Measurements from ENCODE around the gene AMN. TPM values are rescaled to one million over a fixed set of nuclear protein-coding genes. Genes with fewer than 3 reads are reported as not detected.
"Not testable (repeated sequence)": the region's sequence is repeated elsewhere in the genome, so short reads cannot be mapped to it uniquely, and the experiment has no call there.

AMN gene
- total RNA-seq, result 204 TPM

DNA sequence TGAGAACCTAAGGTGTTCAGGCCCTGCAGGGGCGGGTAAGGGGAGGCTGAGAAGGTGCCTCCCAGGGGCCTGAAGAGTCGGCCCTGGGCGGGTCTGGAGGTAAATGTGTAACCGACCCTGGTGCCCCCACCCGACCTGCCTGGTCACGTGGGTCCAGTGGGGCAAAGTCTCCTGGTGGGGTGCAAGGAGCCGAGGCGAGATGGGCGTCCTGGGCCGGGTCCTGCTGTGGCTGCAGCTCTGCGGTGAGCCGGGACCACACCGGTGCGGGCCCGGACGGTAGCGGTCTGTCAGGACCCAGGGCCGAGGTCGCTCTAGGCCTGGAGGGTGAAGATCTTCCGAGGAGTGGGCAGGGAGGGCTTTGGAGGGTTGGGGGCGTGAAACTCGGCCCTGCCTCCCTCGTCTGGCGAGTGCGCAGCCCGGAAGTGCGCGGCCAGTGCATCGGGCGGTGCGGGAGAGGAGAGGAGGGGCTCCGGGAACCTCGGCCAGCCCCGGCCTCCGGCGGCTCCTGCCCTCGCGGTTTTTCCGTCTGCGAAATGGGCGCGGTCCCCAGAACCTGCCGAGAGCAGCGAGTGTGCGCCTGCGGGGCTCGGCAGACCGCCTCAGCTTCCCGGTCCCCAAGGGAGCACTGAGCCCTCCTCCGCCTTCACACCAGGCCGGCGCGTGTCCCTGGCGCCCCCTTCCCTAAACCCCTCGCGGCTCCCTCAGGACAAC lies at the start of gene AMN:
Gene AMN (plus strand): TSS at position 174 of the 711 bp plus-strand sequence. CDS start 26 bp downstream, at position 200.
- peak; percentile 56 for DNase-seq (ENCODE audit: low spot score)

- DNase-seq (ENCODE audit: low spot score), result no peak
Observed at GRCh38 chr14:102873131-102873530, 49.3 kb upstream of the AMN start.

DNA sequence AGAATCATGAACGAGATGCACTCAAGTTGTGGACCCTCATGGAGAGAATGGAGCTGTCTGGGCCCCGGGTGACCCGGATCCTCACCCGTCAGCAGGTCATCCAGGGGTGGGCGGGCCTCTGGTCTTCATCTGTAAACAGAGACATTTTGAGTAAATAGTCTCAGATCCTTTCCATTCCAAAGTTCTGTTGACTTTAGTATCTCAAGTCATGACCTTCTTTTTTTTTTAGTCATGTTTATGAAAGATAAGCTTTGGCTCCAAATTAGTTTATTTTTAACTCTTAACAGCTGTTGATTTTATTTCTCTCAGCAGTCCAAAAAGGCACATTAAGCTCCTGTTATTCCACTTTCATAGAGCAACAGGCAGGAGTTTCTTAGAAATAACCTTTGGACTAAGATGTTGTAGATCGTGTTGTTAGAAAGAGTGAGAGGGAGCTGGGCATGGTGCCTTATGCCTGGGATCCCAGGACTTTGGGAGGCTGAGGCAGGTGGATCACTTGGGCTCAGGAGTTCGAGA lies 48.9 kb upstream of the AMN start:
- DNase-seq (ENCODE audit: low spot score), result no peak

DNA sequence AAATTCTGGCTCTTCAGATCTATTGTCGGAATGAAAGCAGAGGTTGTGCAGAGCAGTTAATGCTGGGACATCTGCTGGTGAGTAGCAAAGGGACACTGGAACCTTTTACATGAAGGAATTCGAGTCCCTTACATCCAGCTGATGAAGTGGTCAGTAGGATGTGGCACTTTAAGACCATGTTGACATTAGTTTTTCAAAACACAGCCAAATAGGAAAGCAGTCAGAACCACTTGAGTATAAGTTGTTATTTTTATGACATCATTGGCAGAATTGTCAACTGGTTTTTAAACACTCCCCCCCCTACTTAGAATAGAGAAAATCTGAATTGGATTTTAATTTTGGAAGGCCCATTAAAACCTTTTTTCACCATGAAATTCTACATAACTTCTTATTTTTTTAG lies 46.8 kb upstream of the AMN start:
- DNase-seq (ENCODE audit: low spot score), result no peak

- DNase-seq (ENCODE audit: low spot score), result not testable (repeated sequence)
Observed at GRCh38 chr14:102877511-102877910, 45.0 kb upstream of the AMN start.

GRCh38 chr14:102878174-102878969 lies 44.1 kb upstream of the AMN start:
- no peak for DNase-seq (ENCODE audit: low spot score)

- no peak for DNase-seq (ENCODE audit: low spot score)
Observed at GRCh38 chr14:102878970-102879460, 43.4 kb upstream of the AMN start.

GRCh38 chr14:102882226-102882906 lies 40.1 kb upstream of the AMN start:
- no peak for DNase-seq (ENCODE audit: low spot score)

DNA sequence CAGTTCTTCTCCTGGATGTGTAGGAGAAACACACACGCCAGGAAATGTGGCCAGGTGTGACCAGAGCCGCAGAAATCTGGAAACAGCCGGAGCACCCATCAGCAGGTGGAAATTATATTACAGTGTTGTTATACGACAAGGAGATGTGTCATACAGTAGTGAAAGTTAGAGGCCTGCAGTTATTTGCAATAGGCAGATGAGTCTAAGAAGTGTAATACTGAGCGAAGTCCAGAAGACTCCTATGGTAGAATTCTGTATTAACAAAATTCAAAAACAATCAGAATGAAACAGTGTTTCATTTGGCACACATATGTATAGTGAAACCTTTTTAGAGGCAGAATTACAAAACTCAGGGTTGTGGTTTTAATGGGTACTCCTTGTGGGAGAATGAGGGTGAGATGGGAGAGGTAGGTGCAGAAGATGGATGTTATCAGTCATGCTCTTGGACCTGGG lies 39.3 kb upstream of the AMN start:
- DNase-seq (ENCODE audit: low spot score), result no peak

DNA sequence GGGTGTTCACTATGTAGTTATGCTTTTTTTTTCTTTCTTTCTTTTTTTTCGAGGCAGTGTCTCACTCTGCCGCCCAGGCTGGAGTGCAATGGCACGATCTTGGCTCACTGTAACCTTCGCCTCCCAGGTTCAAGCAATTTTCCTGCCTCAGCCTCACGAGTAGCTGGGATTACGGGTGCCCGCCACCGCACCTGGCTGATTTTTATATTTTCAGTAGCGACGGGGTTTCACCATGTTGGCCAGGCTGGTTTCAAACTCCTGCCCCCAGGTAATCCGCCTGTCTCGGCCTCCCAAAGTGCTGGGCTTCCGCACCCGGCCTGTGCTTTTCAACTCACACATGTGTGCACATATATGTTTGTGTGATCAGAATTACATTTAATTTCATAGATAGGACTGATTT lies 38.9 kb upstream of the AMN start:
- DNase-seq (ENCODE audit: low spot score), result no peak

DNA sequence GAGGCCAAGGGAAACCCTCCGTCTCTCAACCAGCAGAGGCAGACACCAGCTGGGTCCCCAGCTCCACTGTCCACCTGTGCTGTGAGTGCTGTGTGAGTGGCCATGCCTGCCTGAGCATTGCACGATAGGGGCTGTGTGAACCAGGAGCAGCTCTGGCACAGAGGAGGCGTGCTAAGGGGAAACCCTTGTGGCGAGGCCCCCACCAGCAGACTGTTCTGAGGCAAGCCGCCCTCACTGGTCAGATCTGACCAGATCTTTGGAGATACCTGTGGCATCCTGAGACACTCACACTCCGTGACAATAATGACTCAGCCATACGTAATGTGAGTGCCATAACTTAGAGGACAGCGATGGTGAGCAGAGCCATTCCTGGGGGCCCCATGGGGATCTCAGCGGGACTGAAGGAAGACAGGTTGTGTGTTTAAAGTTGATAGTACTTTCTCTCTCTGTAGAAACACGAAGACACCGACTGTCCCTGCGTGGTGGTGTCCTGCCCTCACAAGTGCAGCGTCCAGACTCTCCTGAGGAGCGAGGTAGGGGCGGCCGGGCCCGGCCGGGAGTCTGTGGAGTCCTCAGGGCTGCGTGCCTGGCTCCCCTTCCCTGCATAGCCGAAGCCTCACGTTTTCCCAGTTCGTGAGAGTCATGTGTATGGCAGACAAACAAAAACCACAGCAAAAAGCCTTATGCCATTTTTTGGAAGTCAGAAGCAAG lies 36.6 kb upstream of the AMN start:
- DNase-seq (ENCODE audit: low spot score), result no peak

- DNase-seq (ENCODE audit: low spot score), result no peak
Observed at GRCh38 chr14:102888748-102889147, 33.7 kb upstream of the AMN start.

DNA sequence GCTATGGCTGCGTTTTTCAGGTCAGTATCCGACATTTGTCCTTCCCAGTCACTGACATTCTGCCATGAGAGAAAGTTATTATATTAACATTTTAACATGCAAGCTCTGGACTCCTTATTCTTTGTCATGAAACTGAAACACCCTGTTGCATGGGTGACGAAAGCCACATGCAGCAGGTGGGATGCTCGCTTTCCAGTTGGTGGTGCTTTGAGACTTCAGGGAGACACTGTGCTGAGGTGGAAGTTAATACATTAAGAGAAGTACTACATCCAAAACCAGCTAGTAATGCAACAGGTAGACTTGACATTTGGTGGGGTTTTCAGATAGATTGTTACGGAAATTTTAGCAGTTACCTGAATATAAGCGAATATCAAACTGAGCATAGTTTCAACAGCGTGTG lies 32.8 kb upstream of the AMN start:
- no peak for DNase-seq (ENCODE audit: low spot score)

GRCh38 chr14:102891111-102891510 lies 31.4 kb upstream of the AMN start:
- no peak for DNase-seq (ENCODE audit: low spot score)

GRCh38 chr14:102891556-102891955 lies 30.9 kb upstream of the AMN start:
- no peak for DNase-seq (ENCODE audit: low spot score)

DNA sequence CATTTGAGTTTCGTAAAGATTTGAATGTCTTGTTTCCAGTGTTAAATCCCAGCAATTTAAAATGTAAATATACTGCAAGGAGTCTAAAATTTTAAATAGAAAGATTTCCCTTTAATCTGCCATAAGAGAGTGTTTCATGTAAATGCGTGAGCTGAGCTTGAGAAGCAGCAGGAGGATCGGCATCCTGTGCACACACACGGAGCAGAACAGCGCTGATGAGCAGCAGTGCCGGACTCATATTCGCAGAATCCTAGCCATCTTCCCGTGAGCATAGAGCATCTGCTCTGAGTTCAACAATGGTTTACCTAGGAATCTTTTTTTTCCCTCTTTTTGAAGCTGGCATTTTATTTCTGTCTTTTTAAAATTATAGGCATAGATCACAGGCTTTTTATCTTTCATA lies 29.8 kb upstream of the AMN start:
- DNase-seq (ENCODE audit: low spot score), result no peak

DNA sequence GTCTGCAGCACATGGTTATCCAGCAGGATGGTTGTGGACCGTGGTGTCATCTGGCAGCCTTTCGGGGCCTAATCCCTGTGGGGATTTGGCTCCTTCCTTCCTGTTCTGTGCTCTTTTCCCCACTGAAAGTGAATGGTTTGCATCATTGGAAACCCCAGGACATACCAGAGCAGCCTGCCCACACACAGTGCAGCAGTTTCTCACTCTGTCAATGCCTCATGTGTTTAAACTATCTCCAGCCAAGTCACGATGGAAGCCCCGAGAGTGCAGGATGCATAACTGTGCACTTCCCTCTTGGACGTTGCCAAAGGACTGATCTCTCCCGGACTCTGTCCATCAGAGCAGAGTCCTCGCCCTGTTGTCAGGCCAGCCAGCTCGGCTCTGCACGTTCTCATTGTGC lies 29.0 kb upstream of the AMN start:
- DNase-seq (ENCODE audit: low spot score), result peak; percentile 81

DNA sequence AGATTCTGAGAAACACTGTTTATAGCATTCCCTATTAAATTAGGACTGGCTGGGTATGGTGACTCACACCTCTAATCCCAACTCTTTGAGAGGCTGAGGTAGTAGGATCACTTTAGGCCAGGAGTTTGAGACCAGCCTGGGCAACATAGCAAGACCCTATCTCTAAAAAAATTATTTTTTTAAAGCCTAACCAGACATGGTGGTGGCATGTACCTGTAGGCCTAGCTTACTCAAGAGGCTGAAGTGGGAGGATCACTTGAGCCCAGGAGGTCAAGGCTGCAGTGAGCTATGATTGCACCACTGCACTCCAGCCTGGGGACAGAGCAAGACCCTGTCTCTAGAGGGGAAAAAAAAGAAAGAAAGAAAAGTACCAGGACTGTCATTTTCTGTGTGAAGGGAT lies 25.7 kb upstream of the AMN start:
- not testable (repeated sequence) for DNase-seq (ENCODE audit: low spot score)

DNA sequence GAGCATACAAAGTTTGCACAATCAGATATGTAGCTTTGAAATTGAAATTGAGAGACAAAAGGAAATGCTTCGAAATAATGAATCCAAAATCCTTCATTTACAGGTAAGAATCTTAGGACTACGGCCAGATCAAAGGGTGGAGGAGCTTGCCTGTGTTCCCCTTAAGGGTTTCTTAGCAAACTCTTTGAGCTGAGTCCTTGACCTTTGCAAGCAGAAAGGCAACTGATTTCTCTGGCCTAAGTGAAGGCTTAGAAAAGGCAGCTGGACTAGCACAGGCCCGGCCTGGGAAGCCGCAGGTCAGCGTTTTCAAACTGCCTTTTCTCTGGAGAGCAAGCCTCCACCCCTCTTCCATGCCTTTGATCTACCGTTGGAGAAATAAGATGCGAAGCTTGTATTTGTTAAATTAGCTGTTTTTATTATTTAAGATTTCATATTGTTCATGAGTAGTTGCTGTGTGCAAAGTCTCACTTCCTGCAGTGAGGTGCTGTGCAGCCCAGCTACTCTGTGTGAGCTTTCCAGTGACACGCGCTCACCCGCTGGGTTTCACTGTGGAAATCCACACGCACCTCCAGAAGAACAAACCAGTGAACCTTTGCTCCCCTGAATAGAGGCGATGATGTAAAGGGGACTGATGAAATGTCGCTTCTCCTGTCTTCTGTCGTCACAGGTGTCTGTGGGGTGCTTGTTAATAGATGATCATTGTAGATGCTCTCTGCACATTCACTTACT lies 25.0 kb upstream of the AMN start:
- no peak for DNase-seq (ENCODE audit: low spot score)

DNA sequence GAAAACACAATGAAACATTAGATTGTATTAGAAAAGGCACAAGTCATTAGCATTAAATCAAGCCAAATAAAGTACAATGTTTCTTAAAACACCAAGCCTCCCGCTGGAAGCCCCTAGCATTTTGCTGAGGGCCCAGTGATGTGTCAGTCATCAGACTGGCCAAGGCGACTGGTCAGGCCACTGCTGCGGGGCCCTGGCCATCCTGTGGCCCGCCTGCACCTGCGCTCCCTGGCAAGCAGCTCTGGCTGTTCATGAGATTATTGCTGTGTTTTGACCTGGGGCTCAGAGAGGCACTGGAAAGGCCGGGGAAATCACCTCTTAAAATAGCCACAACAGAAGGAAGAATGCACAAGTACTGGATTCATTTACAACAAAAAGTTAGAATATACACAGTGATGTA lies 24.2 kb upstream of the AMN start:
- no peak for DNase-seq (ENCODE audit: low spot score)

Data from mucosa of gallbladder (tissue), 1 donor.